Measurements from ENCODE around the gene CACTIN.
A peak's percentile ranks its signal among the peaks of the same experiment; 100 is the strongest.
"Not testable (repeated sequence)": the region's sequence is repeated elsewhere in the genome, so short reads cannot be mapped to it uniquely, and the experiment has no call there.

Gene CACTIN

DNA sequence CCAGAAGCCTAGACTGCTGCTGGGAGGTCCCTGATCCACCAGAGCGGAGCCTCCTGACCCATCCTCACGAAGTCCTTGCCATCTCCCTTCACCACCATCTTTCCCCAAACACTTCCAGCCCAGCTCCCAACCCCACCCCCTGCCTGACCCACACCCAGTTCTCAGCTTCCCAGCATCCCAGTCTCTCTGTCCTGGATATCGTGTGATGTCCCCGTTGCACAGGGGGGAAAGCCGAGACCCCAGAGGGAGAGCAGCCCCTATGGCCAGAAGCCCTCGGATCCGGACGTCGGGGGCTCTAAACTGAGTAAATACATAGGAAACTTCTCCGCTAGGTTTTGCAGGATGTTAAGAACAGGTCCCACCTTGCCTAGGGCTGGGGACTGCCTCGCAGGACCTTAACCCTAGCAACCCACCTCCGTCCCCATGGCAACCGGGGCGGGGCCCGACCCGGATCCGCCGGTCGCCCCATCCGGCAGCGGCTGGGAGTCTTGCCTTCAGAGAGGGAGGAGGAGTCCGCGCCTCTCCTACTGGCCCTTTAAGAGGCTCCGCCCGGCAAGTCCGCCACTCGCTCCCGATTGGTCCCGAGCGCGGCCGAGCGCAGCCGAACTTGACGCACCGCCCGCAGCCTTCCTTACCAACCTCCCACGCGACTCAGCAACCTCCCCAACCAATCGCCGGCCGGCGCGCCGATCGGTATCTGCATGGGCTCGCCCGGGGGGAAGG, 54.3 kb downstream of the CACTIN start:
- ATAC-seq: peak; percentile 98
- Mint-ChIP-seq H3K27me3 (no peaks in the 10 kb centered on the region), H3K36me3 (peaks cover 21% of the 10 kb centered on the region), H3K4me1 (peaks cover 30% of the 10 kb centered on the region), H3K9me3 (no peaks in the 10 kb centered on the region), H3K4me3 (peak overlapping the region; percentile 77), H3K27ac (peak overlapping the region; percentile 38)

DNA sequence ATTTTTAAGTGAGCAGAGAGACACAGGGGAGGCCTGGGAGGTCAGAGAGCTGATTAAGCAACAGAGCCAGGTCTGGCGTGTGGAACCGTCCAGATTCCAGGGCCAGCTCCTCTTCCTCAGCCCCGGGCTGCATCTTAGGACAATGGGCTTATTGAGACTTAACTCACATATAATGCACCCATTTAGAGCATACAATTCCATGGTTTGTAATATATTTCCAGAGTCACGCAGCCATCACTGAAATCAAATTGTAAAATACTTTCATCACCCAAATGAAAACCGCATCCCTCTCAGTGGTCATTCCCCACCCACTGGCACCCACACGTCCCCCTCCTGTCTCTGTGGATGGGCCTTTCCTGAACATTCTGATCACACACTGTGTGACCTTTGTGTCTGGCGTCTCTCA, 56.0 kb downstream of the CACTIN start:
- Mint-ChIP-seq H3K4me3 (no peak overlapping the region), H3K4me1 (peaks cover 30% of the 10 kb centered on the region), H3K36me3 (peaks cover 9% of the 10 kb centered on the region), H3K27ac (no peak overlapping the region), H3K27me3 (no peaks in the 10 kb centered on the region), H3K9me3 (no peaks in the 10 kb centered on the region)
- ATAC-seq: no peak

DNA sequence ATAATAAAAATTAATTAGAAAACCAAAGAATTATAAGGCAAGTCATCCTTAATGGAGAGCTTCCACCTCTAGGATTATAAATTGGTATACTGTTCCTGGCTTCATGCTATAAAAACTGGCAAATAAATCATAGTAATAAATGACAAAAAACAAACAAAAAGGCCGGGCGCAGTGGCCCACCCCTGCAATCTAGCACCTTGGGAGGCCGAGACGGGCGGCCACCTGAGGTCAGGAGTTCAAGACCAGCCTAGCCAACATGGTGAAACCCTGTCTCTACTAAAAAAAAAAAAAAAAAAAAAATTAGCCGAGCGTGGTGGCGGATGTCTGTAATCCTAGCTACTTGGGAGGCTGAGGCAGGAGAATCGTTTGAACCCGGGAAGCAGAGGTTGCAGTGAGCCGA, 56.5 kb downstream of the CACTIN start:
- H3K27me3 Mint-ChIP-seq, H3K9me3 Mint-ChIP-seq, H3K36me3 Mint-ChIP-seq: not testable (repeated sequence)

DNA sequence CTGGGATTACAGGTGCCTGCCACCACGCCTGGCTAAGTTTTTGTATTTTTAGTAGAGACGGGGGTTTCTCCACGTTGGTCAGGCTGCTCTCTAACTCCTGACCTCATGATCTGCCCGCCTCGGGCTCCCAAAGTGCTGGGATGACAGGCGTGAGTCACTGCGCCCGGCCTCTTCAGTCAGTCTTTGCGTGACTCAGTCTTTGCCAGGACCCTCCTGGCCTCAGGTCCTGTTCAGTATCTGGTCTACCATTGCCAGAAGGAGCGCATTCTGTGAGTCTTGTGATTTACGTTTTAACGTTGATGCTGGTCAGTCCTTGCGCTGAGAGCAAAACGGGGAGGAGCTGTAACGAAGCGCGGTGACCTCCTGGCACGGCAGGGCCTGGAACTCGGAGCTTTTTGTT, 61.5 kb downstream of the CACTIN start:
- H3K4me1 Mint-ChIP-seq: no peaks in the 10 kb centered on the region
- no peaks in the 10 kb centered on the region for H3K27me3 Mint-ChIP-seq
- H3K36me3 Mint-ChIP-seq: no peaks in the 10 kb centered on the region
- no peak overlapping the region for H3K27ac Mint-ChIP-seq
- H3K4me3 Mint-ChIP-seq: no peak overlapping the region
- no peak for ATAC-seq
- no peaks in the 10 kb centered on the region for H3K9me3 Mint-ChIP-seq

More for the DNA sequence above, 56.5 kb downstream of the CACTIN start:
- H3K4me3 Mint-ChIP-seq, H3K27ac Mint-ChIP-seq, ATAC-seq: not testable (repeated sequence)
- peaks cover 24% of the 10 kb centered on the region for H3K4me1 Mint-ChIP-seq

DNA sequence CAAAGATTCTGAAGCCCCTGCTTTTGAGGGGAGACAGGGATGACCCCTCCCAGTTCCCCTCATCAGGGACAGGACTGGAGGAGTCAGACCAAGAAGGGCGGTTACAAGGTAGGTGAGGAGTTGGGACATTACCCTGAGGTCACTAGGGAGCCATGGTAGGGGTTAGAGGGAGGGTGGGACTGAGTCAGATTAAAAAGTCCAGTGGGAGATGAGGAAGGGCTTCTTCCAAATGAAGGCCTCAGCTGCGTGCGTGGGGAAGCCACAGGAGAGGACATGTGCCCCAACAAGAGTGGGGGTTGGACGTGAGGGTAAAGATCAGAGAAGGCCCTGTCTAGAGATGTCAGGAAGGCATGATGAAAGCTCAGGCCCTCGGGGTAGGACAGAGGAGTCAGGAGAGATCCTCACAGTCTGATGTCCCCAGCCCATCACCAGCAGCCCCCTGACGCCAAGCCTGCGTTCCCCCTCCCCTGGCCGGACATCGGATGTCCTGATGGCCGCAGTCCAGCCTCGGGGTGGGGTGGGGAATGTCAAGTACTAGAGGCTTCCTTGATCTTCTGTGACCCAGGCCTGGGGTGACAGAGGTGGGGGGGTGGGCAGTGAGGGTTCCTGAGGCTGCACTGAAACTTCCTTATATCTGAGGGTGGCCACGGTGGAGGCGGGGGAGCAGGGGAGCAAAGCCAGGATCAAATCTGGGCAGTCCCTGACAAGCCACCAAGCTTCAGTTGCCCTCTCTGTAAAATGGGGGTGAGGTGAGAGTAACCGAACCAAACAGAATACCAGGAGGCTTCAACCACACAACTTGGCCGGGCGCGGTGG, 62.7 kb downstream of the CACTIN start:
- Mint-ChIP-seq H3K9me3 (no peaks in the 10 kb centered on the region), H3K4me3 (no peak overlapping the region), H3K4me1 (no peaks in the 10 kb centered on the region), H3K27me3 (no peaks in the 10 kb centered on the region), H3K27ac (no peak overlapping the region), H3K36me3 (no peaks in the 10 kb centered on the region)
- ATAC-seq: no peak
